Large intestine (tissue), 3 donors: Measurements from ENCODE around the gene DYNLRB2. TPM values are rescaled to one million over a fixed set of nuclear protein-coding genes. Genes with fewer than 3 reads are reported as not detected.

Experiments used
- DNase-seq, 2 donors: peaks; one replicate each; pipeline versions ENCODE4 v3.0.0 to v3.0.0-alpha.2; 2013
- H3K27ac ChIP-seq: one replicate; pipeline ENCODE4 v1.5.1; 2013; ENCODE audit warnings: low read length
- H3K27me3 ChIP-seq: 2 replicates; pipeline ENCODE4 v1.6.1; 2013; ENCODE audit warnings: low read length; ENCODE audit not compliant: control insufficient read depth, insufficient read depth
- H3K36me3 ChIP-seq: 2 replicates; pipeline ENCODE4 v1.6.1; 2013; ENCODE audit warnings: low read length; ENCODE audit not compliant: control insufficient read depth, insufficient read depth
- H3K4me1 ChIP-seq: one replicate; pipeline ENCODE4 v1.6.1; 2013; ENCODE audit warnings: low read length; ENCODE audit not compliant: control insufficient read depth, insufficient read depth
- H3K4me3 ChIP-seq: one replicate; pipeline ENCODE4 v1.5.1; 2013; ENCODE audit warnings: low read length
- H3K9me3 ChIP-seq: one replicate; pipeline ENCODE4 v1.6.1; 2013; ENCODE audit warnings: mild to moderate bottlenecking, low read depth, low read length, moderate library complexity; ENCODE audit not compliant: control insufficient read depth
- WGBS: methylation state at CpG from one replicate; pipeline ENCODE4 v1.1.5; 2013; ENCODE audit warnings: low lambda C conversion rate; ENCODE audit not compliant: insufficient coverage; 5-methylcytosine and 5-hydroxymethylcytosine counted together
- polyA plus RNA-seq: library from polyadenylated mRNA; unstranded; fragments of 120-200 nt; gene quantifications from one replicate; pipeline ENCODE4 v1.2.1, GENCODE V29; 2013

DYNLRB2 gene
- polyA plus RNA-seq, 1 donor: 0.52 TPM

DNA sequence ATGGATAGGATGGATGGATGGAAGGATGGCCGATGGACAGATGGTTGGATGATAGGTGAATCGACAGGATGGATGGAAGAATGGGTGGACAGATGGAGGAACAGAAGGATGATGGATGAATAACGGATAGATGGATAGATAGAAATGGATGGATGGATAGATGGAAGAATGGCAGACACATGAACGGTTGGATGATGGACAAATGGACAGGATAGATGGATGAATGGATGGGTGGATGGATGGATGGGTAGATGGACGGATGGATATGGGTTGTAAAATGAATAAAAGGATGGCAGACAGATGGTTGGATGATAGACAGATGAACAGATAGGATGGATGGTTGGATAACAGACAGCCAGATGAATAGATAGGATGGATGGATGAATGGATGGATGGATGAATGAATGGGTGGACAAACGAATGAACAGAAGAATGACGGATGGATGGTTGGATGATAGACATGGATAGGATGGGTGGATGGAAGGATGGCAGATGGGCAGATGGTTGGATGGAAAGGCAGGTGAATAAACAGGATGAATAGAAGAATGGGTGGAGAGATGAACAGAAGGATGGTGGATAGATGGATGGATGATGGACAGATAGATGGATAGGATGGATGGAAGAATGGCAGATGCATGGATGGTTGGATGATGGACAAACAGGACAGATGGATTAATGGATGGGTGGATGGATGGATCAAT, 55.9 kb downstream of the DYNLRB2 start:
- H3K4me3 ChIP-seq: no peak overlapping the region
- 89% methylated on average over 7 of the region's 7 CpGs for WGBS
- no peak overlapping the region for H3K27ac ChIP-seq
- no peaks in the 10 kb centered on the region for H3K9me3 ChIP-seq
- no peaks in the 10 kb centered on the region for H3K4me1 ChIP-seq
- H3K27me3 ChIP-seq: no peaks in the 10 kb centered on the region
- DNase-seq: no peak
- no peaks in the 10 kb centered on the region for H3K36me3 ChIP-seq

- H3K9me3 ChIP-seq: no peaks in the 10 kb centered on the region
- H3K36me3 ChIP-seq: no peaks in the 10 kb centered on the region
- no peak for DNase-seq
- peaks cover 3% of the 10 kb centered on the region for H3K4me1 ChIP-seq
- H3K27ac ChIP-seq: no peak overlapping the region
- no peaks in the 10 kb centered on the region for H3K27me3 ChIP-seq
- no peak overlapping the region for H3K4me3 ChIP-seq
- WGBS: no CpG with 5 or more reads among the region's 3 CpGs
Measured at GRCh38 chr16:80599466-80599865, 58.7 kb downstream of the DYNLRB2 start.
